HG02884 (cell line): ENCODE measurements around the gene GRM7.

ENCODE experiments used
- ATAC-seq: cut with Tn5 transposase; IDR thresholded peaks from one replicate; pipeline ENCODE4 v1.9.1; 2021; ENCODE audit warnings: mild to moderate bottlenecking, moderate library complexity; ENCODE audit not compliant: unreplicated experiment

Gene GRM7

DNA sequence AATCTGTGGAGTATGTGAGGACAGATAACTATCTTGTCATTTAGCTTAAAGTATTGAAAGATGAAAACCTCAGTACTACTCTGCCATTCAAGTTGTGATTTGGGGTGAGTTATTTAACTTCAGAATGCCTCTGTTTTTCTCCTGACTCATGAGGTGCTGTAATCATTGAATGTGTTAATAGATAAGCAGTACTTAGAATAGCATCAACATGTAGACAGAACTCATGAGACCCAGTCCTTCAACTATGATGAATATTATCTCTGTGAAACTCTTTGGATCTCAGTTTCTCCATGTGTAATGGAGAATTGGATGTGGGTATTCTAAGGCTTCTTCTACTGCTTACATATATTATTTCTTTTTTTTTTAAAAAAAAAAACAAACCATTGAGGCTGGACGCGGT, 431.4 kb downstream of the GRM7 start:
- ATAC-seq, result no peak

DNA sequence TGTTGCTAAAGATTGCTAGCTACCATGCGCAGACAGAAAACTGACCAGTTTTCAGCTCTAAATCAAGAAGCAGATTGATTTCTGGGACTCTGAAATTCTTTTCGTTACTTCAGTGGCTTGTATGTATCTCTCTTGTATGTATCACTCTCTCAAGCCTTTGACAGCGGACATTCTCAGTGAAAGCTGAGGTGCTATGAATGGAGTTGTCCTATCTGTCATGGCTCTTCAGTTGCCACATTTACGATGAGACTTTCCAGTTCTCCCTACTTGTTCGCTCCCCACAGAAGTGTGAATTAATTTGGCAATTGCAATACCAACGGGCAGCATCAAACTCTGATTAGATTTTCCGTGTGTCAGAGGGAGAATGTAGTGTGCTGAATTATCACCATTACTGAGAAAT, 432.4 kb downstream of the GRM7 start:
- no peak for ATAC-seq

DNA sequence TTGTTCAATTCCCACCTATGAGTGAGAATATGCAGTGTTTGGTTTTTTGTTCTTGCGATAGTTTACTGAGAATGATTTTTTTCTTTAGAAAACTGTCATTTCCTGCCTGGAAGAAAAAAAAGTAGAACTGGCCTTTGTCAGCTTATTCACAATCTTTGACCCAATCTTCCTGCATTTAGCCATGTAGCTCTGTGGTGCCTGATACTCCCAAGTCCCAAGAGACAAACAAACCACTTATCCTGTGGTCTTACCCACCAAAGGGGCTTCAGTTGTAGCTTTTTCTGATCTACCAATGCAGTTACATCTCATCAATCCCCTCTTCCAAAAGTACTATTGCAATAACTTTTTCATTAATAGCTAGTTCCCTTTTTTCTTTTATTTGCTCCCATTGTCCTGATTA, 444.6 kb downstream of the GRM7 start:
- ATAC-seq, result no peak

DNA sequence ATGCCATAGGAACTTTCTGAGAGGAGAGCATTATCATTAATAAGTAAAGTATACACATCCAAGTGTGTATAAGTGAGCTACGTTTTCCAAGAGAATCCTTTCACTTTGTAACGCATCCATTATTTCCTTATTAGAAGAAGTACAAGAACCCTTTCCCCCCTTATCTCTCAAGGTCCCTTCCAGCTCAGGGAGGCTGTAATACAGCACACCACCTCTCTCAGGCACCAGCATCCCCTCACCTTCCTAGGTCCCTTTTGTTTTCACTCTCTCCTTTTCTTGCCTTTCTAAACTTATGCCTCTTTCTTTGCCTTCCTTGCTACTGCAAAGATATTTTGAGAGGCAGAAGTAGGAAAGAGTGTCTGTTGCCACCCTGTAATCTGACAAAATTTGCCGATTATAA, 446.0 kb downstream of the GRM7 start:
- no peak for ATAC-seq

DNA sequence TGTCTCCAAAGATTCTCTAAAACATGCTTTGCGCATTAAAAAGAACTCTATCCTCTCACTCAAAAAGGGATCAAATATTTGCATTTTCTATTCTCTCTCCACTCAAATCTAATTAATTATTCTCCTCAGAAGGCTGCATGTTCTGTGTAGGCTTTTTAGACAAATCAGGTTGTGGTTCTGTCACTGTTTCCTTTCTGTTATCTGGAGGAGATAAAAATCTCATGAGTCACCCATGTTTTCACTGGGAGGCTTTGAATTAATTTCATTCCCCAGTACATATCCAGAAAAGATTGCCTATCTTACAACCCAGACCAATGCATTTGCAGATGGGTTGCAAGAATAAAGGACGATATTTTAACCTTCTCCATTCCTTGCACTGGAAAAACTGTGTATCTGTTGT, 446.5 kb downstream of the GRM7 start:
- no peak for ATAC-seq

DNA sequence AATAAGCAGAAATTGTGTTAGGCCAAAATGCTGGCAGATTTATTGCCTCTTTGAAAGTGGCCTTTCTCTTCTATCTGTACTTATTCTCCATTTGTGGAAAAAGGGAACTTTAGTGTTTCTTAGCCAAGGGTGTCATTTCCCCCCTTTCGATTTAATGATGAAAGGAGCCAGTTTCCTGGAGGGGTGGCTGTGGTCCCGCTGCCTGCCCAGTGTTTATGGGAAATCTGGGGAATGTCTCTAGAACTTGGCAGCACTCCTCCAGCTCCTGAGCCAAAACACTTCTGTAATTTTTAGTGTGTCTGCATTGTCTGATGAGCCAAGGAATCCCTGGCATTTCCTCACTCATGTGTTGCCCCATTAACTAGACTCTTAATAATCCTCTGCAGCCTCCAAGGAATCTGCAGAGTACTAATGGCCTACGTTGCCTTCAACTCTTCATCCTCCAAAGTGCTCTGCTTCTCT, 448.8 kb downstream of the GRM7 start:
- ATAC-seq, result no peak

DNA sequence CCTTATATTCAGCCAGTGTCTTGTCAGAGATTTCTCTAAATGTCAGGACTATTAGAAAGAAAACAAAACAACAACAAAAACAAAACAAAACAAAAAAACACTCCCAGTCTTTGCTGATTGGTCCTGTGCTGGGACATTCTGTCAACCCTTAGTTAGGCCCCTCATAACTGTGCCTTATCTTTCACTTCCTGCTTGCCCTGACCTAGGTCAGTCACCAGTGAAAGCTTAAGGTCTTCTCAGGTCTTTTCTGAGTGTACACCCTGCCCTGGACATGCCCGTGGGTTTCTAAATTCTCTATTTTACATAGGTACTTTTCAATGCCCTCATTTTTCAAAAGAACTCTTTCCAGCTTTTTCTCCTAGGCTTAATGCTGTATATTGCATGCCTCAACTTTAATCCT, 454.1 kb downstream of the GRM7 start:
- no peak for ATAC-seq

DNA sequence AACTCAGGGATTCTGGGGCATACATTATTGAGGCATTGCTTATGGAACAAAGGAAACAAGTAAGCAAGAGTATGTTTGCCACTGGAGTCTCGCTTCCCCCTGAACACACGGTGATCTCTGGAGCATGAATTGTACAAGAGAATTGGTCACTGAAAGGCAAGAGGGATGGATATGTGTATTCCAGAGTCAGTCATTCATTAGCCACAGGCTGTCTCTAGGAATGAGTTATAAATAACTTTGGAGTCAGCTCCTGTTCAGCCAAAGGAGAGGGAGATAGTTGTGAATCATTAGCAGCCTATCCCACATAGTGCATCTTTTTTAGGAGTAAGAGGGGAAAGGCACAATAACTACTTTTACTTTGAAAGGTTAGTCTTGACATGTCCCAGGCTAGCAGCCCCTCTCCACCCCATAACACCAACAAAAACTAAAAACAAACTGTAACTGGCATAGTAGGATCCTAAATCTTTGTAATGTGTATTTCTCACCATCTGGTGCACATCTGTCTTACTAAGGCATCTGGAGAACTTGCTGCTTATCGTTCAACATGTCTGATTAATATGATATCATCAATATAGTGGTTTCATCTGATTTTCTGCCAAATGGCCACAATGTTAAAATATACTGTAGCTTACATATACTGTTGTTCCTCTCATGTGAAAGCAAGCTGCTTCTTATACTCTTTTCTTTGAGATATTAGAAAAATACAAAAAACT, 462.2 kb downstream of the GRM7 start:
- ATAC-seq, result no peak

DNA sequence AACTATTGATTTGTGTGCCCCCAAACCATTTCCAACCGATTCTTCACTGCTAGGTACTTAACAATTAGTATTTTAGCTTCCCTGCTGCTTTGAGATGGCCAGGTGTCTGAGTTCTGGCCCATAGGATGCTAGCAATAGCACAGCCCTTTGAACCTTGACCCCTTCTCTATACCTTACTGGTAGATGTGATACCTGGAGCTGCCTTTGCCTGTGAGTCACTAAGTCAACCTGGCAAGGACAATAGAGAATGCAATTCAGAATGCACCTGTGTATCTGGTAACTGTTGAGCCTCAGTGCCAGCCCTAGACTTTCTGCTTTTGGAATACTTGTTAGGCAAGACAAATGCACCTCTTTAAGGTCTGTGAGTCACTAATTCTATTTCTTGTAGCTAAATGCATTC, 467.4 kb downstream of the GRM7 start:
- ATAC-seq, result no peak

DNA sequence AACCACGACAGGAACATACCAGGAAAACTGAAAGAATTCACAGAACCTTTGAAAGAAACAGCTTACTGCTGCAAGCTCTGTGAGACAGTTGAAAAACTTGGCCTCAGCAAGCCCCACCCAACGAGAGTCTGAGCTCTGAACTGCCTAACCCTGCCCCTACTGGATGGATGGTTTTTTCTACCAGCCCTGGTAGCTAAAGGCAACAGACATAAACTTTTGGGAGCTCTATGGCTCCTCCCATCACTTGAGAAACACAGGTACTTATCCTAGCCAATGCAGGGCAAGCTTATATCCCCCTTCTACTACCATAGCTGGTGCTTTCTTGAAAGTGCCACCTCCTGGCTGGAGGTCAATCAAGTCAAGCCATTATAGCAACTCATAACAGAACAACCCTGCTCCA, 471.8 kb downstream of the GRM7 start:
- ATAC-seq, result no peak

DNA sequence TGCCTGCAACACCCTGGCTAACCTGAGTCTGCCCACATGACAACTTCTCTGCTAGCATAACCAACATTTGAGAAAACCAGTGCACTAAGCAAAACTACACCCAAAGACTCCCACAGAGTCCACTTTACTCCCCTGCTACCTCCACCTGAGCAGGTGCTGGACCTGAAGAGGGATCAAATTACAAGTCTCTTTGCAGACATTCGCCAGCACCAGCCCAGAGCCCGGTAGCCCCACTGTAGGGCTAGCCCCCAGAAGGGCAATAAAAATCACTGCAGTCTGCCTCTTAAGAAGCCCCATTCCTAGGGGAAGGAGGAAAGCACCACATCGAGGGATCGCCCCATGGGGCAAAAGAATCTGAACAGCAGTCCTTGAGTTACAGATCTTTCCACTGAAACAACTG, 472.2 kb downstream of the GRM7 start:
- no peak for ATAC-seq

DNA sequence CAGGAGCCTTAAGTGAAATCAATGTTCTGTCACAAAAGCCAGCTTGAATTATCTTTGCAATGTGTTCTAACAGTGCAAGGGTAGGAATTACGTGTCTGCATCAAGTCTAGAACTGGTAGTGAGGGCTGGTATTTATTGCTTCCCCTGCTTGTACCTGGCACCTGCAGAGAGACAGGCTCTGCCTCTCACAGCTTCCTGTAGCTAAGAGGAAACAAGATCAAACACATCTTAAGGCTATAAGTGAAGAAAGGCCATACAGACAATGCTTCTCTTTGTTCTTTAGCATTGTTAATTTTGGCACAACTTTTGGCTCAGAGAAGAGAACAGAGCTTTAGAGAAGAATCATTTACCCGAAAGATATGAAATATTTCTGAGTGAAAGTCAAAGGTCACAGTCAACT, 479.9 kb downstream of the GRM7 start:
- ATAC-seq, result no peak

DNA sequence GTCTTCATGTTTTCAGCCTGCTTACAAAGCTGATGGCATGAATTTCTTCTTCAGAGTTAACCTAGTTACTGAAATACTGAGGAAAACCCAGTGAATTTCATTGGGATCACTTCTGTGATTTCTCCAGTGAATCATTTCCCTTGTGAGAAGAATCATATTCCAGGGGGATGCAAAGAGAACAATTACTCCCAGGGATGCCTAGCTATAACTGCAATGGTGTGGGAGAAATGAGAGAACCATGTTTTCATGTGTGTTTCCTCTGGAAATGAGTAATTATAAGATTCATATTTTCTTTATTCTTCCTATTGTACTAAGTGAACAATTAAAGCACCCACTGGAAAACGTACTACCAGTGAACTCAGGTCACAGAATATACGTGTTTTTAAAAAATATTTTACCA, 485.4 kb downstream of the GRM7 start:
- no peak for ATAC-seq

DNA sequence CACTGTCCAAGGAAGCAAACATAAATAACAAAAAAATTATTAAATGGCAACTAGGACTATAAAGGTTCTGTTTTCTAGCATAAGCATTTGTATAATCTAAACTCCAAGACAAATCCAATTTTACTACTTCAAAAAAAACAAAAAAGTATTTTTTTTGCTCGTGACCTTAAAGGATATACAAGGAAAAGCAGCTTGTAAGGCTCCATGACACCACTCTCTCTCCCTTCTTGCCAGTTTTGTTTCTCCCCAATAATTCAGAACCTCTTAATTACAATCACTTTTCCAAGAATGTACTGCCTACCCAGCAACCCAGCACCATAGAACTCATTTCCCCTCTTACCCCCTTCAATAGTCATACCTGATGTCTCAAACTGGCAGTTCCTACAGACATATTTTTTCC, 496.2 kb downstream of the GRM7 start:
- no peak for ATAC-seq

DNA sequence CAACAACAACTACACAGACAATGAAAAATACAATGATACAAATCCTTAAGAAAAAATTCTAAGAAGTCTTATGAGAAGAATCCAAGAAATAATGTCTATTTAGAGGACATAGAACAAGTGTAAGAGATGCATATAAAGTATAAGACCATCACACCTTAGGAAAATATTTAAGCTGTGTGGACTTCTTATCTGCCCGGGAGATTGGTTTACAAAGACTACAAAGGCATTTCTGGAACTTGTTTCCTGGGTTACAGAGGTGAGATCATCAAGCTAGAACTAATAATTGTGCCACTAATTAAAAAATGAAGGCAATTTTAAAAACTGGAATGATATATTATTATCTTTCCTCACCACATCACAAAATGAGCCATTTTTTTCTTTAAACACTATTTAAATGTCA, 507.1 kb downstream of the GRM7 start:
- ATAC-seq, result no peak

DNA sequence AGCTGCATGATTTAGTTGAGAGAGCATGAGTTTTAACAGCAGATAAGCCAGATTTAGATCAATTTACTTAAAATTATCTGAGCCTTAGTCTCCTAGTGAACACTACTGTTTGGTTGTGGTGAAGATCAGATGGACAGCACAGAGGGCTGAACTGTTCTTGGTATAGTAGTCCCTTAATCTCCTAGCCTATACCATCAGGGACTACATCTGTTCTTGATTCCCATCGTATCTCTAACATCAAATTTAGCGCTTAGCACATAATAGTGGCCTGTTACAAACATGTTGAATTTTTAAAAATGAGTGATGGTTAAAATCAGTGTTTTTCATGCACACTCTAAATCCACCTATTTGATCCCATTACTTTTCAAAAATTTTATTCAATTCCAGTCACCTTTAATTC, 507.7 kb downstream of the GRM7 start:
- ATAC-seq, result no peak

DNA sequence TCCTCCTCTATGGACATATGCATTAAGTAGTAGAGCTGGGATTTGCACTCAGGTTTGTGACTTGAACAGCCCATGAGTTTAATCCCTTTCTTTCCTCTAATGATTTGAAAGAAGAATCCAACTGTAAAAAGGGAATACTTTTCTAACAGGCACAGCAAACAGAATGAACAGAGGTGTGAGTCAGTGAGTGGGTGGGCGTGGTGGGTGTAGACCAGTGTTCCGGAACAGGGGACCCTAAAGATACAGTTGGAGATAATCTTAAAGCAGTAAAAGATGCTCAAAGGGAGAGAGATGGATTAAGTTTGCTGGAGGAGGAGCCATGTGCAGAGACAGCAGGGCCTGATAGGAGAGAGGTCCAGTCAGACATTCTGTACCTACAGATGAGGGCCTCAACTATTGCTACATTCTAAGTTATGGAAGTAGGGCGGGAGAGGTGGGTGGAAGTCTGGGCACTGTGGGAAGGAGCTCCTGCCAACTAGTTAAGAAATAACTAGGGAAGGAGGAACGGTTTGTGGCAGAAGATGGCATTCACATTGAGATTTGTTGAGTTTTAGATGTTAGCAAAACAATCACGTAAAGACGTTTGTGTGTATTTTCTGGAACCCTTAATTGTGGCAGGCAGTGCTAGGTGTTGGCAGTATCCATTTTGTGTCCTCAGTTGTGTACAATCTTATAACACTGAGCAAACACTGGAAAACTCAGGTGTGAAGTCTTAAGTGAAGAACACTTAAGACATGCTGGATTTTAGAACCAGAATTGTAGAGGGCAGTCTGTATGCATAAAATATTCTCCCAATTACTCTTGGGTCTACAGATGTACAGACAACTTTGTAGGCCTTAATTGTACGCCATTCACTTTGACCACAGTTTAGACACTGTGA, 511.0 kb downstream of the GRM7 start:
- ATAC-seq, result no peak

DNA sequence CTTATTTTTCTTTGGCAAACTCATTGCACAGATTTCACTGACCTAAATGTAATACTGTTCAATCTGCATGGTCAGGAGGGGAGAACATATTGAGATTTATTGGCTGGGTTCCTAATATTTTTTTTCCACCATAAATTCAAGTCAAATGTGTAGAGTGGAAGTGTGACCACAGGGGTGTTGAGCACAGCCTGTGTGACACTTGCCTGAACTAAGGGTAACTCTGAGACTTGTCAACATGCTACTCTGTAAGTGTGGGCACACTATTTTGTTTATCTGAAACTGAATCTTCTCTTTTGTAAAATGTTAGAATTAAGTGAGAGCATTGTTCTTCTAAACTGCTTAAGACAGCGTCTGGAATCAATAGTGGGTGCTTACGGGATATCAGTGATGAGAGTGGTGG, 516.2 kb downstream of the GRM7 start:
- no peak for ATAC-seq

DNA sequence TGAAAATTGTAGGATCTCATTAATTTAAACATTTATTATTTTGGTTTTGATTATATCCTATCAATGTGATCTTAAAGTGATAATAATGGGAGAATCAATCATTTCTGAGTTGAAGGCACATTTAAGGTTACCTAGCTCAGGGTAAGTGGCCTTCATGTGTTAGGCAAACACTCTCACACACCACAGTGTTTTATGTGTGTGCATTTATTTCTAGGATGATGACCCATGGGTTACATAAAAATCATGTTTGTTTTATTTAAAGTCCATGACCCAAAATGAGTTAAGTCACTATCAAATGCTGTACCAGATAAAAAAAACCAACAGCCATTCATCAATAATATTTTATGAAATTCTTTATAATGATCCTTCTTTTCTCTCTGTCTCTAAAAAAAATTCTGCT, 520.8 kb downstream of the GRM7 start:
- ATAC-seq, result no peak

DNA sequence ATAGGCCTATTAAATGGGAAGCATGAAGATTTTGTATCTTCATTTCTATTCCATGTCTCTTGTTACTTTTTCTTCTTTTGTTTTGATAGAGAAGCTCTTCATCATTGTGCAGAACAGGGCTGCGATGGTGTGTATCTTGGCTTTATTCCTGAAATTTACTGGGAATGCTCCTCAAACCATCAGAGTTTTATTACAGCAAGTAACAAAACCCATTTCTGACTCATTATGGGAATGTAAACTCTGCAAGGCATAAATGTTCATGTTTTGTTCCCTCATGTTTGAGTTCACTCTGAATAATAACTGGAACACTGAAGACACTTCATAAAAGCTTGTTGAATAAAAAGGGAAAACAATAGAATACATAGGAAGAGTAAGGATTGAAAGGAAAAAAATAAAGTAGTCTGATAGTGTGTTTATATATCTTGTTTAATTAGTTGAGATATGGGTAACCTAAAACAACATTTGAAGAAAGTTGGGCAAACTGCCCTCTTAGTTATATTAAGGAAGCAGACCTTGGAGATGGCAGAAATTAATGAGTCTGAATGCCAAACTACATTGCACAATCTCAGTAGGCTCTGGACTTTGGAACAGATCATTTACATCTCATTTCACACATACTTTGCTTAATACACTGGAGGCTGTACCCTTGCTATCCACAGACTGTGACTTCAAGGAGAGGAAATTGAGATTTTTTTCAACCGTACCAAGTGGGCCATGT, 521.5 kb downstream of the GRM7 start:
- ATAC-seq, result no peak

DNA sequence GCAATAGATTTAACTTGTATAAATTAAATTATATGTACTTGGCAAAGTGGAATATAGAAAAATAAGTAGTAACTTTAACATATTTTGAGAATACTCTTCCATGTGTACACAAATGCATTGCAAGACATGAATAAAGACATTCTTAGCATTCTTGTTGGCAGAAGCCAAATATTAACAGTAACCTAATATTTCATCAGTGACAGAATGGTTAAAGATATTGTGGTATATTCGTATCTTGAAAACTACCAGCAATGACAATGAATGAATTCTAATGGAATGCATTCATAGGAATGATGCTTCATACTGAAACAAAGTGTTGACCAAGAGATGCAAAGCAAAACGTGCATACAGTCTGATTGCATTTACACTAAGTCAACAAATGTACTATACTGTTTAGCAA, 524.7 kb downstream of the GRM7 start:
- no peak for ATAC-seq

DNA sequence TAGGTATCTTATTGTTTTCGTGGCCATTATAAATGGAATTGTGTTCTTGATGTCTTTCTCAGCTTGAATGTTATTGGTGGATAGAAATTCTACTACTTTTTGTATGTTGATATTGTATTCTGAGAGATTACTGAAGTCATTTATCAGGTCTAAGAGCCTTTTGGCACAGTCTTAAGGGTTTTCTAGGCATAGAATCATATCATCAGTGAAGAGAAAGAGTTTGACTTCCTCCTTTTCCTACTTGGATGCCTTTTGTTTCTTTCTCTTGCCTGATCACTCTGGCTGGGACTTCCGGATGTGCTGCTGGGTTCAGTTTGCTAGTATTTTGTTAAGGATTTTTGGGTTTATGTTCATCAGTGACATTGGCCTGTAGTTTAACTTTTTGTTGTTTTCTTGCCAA, 527.1 kb downstream of the GRM7 start:
- ATAC-seq, result no peak
